ENCODE data around the gene METTL13.
A peak's percentile ranks its signal among the peaks of the same experiment; 100 is the strongest.

DNA sequence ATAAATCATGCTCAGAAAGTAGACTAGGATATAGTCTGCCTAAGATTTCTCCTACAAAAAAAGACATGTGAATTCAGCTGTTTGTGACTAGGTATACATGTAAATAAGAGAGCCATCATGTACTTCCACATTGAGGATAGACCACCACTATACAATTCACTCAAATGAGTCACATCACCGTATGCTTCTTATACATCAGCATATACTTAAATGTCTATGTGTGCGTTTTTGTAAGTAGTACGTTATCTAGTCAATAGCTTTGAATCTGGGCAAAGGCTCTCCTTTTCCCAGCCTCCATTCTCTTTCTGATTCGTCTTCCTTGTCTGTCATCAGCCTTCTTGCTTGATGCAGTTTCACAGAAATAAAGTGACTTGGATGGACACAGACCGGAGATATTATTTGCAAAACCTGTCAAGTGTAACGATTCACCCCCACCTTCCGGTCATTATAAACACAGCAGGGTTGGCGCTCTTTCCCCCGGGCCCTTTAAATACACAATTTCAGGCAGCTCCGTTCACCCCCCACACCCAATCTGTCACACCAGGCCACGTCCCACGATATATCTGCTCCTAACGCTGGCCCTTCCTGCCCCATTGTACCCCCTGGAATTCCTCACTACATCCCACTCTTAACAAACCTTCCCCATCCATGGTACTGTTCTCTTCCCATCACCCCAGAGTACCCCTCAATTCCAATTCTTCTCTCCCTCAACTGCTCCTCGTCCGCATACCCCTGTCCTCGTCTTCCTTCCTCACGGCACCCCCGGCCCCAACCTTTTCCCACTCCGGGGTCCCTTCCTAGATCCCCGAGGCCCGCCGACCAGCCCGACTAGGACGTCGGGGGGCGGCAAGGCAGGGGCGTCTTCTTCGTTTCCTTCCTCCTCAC lies 40.2 kb upstream of the METTL13 start:
- TF ChIP-seq KLF10 (tag by site-specific recombination; IDR thresholded peaks at IDR 0.05): no peak
- TF ChIP-seq, protein P1, sequence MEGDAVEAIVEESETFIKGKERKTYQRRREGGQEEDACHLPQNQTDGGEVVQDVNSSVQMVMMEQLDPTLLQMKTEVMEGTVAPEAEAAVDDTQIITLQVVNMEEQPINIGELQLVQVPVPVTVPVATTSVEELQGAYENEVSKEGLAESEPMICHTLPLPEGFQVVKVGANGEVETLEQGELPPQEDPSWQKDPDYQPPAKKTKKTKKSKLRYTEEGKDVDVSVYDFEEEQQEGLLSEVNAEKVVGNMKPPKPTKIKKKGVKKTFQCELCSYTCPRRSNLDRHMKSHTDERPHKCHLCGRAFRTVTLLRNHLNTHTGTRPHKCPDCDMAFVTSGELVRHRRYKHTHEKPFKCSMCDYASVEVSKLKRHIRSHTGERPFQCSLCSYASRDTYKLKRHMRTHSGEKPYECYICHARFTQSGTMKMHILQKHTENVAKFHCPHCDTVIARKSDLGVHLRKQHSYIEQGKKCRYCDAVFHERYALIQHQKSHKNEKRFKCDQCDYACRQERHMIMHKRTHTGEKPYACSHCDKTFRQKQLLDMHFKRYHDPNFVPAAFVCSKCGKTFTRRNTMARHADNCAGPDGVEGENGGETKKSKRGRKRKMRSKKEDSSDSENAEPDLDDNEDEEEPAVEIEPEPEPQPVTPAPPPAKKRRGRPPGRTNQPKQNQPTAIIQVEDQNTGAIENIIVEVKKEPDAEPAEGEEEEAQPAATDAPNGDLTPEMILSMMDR (tag by site-specific recombination; IDR thresholded peaks at IDR 0.05): 0 out of 2 replicates have a peak, but pooled peaks have one; percentile 53

Measured in HEK293 (cell line).